Calu3 (cell line): ENCODE data around the gene PAQR6. TPM values are rescaled to one million over a fixed set of nuclear protein-coding genes. Genes with fewer than 3 reads are reported as not detected.
A peak's percentile ranks its signal among the peaks of the same experiment; 100 is the strongest.

Experiments
- BruUV-seq: library from RNA; stranded (reverse); fragments of 400-500 nt; replicated peaks from 2 replicates; lab custom pipeline; 2021; lab: Mats Ljungman, UMichigan
- CTCF ChIA-PET: fragments of 300-600 bp; sonication (Branson Sonifier 250); formaldehyde crosslinking; loops from one replicate; lab custom pipeline; 2022; ENCODE audit warnings: antibody characterized with exemption; lab: Charles Lee
- DNase-seq: peaks from one replicate; pipeline ENCODE4 v3.0.0; 2022
- H3K27ac Mint-ChIP-seq: one replicate; pipeline ENCODE4 v1.8.0; 2022; ENCODE audit warnings: mixed read lengths; ENCODE audit not compliant: unreplicated experiment
- H3K27me3 Mint-ChIP-seq: one replicate; pipeline ENCODE4 v1.8.0; 2022; ENCODE audit warnings: mixed read lengths; ENCODE audit not compliant: unreplicated experiment
- H3K36me3 Mint-ChIP-seq: one replicate; pipeline ENCODE4 v1.8.0; 2022; ENCODE audit warnings: mild to moderate bottlenecking, moderate library complexity, mixed read lengths; ENCODE audit not compliant: insufficient read depth, unreplicated experiment
- H3K4me1 Mint-ChIP-seq: one replicate; pipeline ENCODE4 v1.8.0; 2022; ENCODE audit warnings: mild to moderate bottlenecking, low read depth, mixed read lengths; ENCODE audit not compliant: unreplicated experiment
- H3K4me3 Mint-ChIP-seq: one replicate; pipeline ENCODE4 v1.8.0; 2022; ENCODE audit warnings: mild to moderate bottlenecking, low read depth, moderate library complexity, mixed read lengths; ENCODE audit not compliant: unreplicated experiment
- H3K9me3 Mint-ChIP-seq: one replicate; pipeline ENCODE4 v1.8.0; 2022; ENCODE audit warnings: low read depth, mixed read lengths; ENCODE audit not compliant: unreplicated experiment
- CTCF ChIP-seq: fragments of 200-600 bp; IDR thresholded peaks from one replicate; pipeline ENCODE4 v1.8.0; 2022; ENCODE audit warnings: antibody characterized with exemption; ENCODE audit not compliant: unreplicated experiment
- intact Hi-C: fragments of 100-400 bp; cut with micrococcal nuclease; formaldehyde crosslinking; loops from one replicate; pipeline ENCODE4 v1.10.0; 2022; ENCODE audit not compliant: unreplicated experiment
- total RNA-seq: library from RNA; stranded (reverse); gene quantifications from 2 replicates; pipeline ENCODE4 v1.2.3, GENCODE V29; 2022

Gene PAQR6
- total RNA-seq, 1 experiment from 2014 or later, result 20.4 TPM

DNA sequence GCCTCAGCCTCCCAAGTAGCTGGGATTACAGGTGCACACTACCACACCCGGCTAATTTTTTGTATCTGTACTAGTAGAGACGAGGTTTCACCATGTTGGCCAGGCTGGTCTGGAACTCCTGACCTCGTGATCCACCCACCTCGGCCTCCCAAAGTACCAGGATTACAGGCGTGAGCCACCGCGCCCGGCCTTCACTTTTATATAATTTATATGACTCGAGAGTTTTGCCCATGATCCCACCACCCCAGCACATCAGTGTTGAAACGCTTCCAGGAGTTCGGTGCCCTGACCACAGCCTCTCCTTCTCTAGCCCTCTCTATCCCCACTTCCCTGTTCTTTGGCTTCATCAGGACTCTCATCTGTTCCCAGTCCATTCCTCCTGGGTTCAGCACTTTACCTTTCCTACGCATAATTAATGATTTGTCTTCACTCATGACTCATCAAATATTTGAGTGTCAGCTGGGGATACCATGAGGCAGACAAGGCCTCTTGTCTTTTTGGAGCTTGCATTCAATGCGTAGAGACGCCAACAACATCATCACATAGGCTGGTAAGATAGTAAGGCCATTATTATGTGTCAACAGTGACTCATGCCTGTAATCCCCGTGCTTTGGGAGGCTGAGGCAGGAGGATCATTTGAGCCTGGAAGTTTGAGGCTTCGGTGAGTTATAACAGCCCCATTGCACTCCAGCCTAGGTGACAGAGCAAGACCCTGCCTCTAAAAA lies 33.7 kb downstream of the PAQR6 start:
- TF ChIP-seq CTCF, result no peak
- Mint-ChIP-seq H3K36me3 (peaks cover 18% of the 10 kb centered on the region), H3K4me1 (peaks cover 14% of the 10 kb centered on the region), H3K9me3 (no peaks in the 10 kb centered on the region), H3K27ac (peak overlapping the region; percentile 86), H3K27me3 (no peaks in the 10 kb centered on the region), H3K4me3 (peak overlapping the region; percentile 90)
- CTCF ChIA-PET, result interaction anchor here (0.6 to 2.9 kb wide), 8 partner anchors 10 to 358 kb away, joined by 3 to 33 read pairs (median 4); partner anchors contain the start of gene SLC25A44
- no TSS peak for BruUV-seq
- intact Hi-C loops, result no loop called here
- peak; percentile 48 for DNase-seq

DNA sequence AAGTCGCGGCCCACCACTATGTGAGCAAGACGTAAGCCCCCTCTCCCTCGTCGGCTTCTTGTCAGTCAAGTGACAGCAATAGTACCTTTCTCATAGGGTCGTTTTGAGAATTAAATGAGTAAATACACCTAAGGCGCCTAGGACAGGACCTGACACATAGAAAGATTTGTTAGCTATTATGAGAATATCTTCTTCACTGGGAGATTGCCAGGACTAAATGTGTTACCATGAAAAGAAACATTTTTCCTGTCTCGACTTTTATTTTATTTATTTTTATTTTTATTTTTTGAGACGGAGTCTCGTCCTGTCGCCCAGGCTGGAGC lies 34.3 kb downstream of the PAQR6 start:
- Mint-ChIP-seq H3K4me1 (peaks cover 20% of the 10 kb centered on the region), H3K4me3 (peak overlapping the region; percentile 90), H3K27ac (peak overlapping the region; percentile 93), H3K36me3 (peaks cover 18% of the 10 kb centered on the region), H3K27me3 (no peaks in the 10 kb centered on the region), H3K9me3 (no peaks in the 10 kb centered on the region)
- BruUV-seq, result no TSS peak
- no peak for DNase-seq
- no peak for TF ChIP-seq CTCF
- intact Hi-C loops, result no loop called here
- CTCF ChIA-PET, result interaction anchor here (0.7 to 2.9 kb wide), 7 partner anchors 12 to 357 kb away, joined by 3 to 33 read pairs (median 4); partner anchors contain the start of gene SLC25A44

GRCh38 chr1:156212833-156213643 lies 34.8 kb downstream of the PAQR6 start, which contains the start of gene PMF1:
Gene PMF1, plus strand, starts transcription at chr1:156213007. Its CDS starts 9 bp downstream, at chr1:156213016.
- no peak for TF ChIP-seq CTCF
- peak within 1 kb of the TSS; percentile 90 for H3K4me3 Mint-ChIP-seq
- CTCF ChIA-PET, result interaction anchor here (0.7 to 2.9 kb wide), 11 partner anchors 12 to 116 kb away, joined by 3 to 33 read pairs (median 4); partner anchors contain the start of gene SLC25A44
- H3K36me3 Mint-ChIP-seq, result peaks cover 24% of the 10 kb centered on the region
- intact Hi-C loops, result no loop called here
- peaks cover 26% of the 10 kb centered on the region for H3K4me1 Mint-ChIP-seq
- H3K27me3 Mint-ChIP-seq, result no peaks in the 10 kb centered on the region
- H3K27ac Mint-ChIP-seq, result peak within 1 kb of the TSS; percentile 93
- no peaks in the 10 kb centered on the region for H3K9me3 Mint-ChIP-seq
- BruUV-seq, result TSS peak; percentile 73
- DNase-seq, result peak; percentile 98

GRCh38 chr1:156212130-156212529 lies 35.7 kb downstream of the PAQR6 start:
- H3K27ac Mint-ChIP-seq, result peak overlapping the region; percentile 93
- H3K4me3 Mint-ChIP-seq, result peak overlapping the region; percentile 90

More at GRCh38 chr1:156212130-156212529, 35.7 kb downstream of the PAQR6 start:
- no TSS peak for BruUV-seq
- Mint-ChIP-seq H3K27me3 (no peaks in the 10 kb centered on the region), H3K9me3 (no peaks in the 10 kb centered on the region), H3K36me3 (peaks cover 27% of the 10 kb centered on the region), H3K4me1 (peaks cover 32% of the 10 kb centered on the region)
- no peak for DNase-seq
- intact Hi-C loops, result no loop called here
- TF ChIP-seq CTCF, result no peak
- CTCF ChIA-PET, result interaction anchor here (1.0 to 2.9 kb wide), 6 partner anchors 13 to 116 kb away, joined by 3 to 33 read pairs (median 5); partner anchors contain the start of gene SLC25A44
